SJCRH30 (cell line): Measurements from ENCODE around the gene RABL3. TPM values are rescaled to one million over a fixed set of nuclear protein-coding genes. Genes with fewer than 3 reads are reported as not detected.
"Not testable (repeated sequence)": the region's sequence is repeated elsewhere in the genome, so short reads cannot be mapped to it uniquely, and the experiment has no call there.

Source experiments
- DNase-seq, 2 experiments: peaks; one replicate each; pipeline ENCODE4 v3.0.0-alpha.2; 2015 to 2020
- H3K27ac ChIP-seq: fragments of 250-450 bp; sonication (Bioruptor Pico); 2 replicates; pipeline ENCODE4 v1.5.1; 2020; ENCODE audit warnings: mild to moderate bottlenecking, moderate library complexity
- H3K27me3 ChIP-seq: fragments of 250-450 bp; sonication (Bioruptor Pico); 2 replicates; pipeline ENCODE4 v1.5.1; 2020; ENCODE audit warnings: mild to moderate bottlenecking, moderate library complexity
- H3K36me3 ChIP-seq: fragments of 250-450 bp; sonication (Bioruptor Pico); 2 replicates; pipeline ENCODE4 v1.5.1; 2020; ENCODE audit warnings: mild to moderate bottlenecking, moderate library complexity
- H3K4me1 ChIP-seq: fragments of 250-450 bp; sonication (Bioruptor Pico); 2 replicates; pipeline ENCODE4 v1.5.1; 2020; ENCODE audit warnings: mild to moderate bottlenecking, moderate library complexity
- H3K4me3 ChIP-seq: fragments of 250-450 bp; sonication (Bioruptor Pico); 2 replicates; pipeline ENCODE4 v1.5.1; 2020; ENCODE audit warnings: mild to moderate bottlenecking, moderate library complexity
- H3K9me3 ChIP-seq: fragments of 250-450 bp; sonication (Bioruptor Pico); replicated peaks from 2 replicates; pipeline ENCODE4 v1.5.1; 2020; ENCODE audit warnings: mild to moderate bottlenecking, moderate library complexity
- total RNA-seq: library from RNA; depleted of rRNA; stranded (reverse); fragments of >200 nt; shearing (Covaris generic); gene quantifications from 2 replicates; pipeline ENCODE4 v1.2.3, GENCODE V29; 2014

The RABL3 gene
- total RNA-seq, 1 experiment from 2014 or later: 19.7 TPM

DNA sequence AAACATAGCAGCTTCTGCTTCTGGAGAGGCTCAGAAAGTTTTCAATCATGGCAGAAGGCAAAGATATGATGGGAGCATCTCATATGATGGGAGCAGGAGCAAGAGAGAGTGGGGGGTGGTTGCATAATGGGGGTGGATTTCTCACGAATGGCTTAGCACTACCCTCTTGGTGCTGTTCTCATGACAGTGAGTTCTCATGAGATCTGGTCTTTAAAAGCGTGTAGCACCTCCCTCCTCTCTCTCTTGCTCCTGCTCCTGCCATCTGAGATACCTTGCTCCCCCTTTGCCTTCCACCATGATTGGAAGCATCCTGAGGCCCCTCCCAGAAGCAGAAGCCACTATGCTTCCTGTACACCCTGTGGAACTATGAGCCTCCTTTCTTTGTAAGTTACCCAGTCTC, 82.5 kb downstream of the RABL3 start:
- Histone ChIP-seq H3K9me3 (no peaks in the 10 kb centered on the region), H3K27ac (no peak overlapping the region), H3K4me1 (no peaks in the 10 kb centered on the region), H3K4me3 (no peak overlapping the region), H3K36me3 (no peaks in the 10 kb centered on the region), H3K27me3 (no peaks in the 10 kb centered on the region)
- DNase-seq: no peak

DNA sequence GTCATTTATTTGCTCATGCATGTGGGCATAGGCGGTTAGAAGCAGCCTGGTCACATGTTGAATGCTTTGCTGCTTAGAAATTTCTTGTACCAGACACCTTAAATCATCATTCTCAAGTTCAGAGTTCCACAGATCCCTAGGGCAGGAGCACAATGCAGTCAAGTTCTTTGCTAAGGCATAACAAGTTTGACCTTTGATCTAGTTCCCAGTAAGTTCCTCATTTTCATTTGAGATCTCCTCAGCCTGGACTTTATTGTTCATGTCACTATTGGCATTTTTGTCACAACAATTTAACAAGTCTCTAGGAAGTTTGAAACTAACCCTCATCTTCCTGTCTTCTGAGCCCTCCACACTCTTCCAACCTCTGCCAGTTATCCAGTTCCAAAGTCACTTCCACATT, 83.0 kb downstream of the RABL3 start:
- H3K36me3 ChIP-seq: no peaks in the 10 kb centered on the region
- no peak for DNase-seq
- H3K9me3 ChIP-seq: no peaks in the 10 kb centered on the region
- H3K4me1 ChIP-seq: no peaks in the 10 kb centered on the region
- H3K27me3 ChIP-seq: no peaks in the 10 kb centered on the region
- no peak overlapping the region for H3K4me3 ChIP-seq
- H3K27ac ChIP-seq: no peak overlapping the region

DNA sequence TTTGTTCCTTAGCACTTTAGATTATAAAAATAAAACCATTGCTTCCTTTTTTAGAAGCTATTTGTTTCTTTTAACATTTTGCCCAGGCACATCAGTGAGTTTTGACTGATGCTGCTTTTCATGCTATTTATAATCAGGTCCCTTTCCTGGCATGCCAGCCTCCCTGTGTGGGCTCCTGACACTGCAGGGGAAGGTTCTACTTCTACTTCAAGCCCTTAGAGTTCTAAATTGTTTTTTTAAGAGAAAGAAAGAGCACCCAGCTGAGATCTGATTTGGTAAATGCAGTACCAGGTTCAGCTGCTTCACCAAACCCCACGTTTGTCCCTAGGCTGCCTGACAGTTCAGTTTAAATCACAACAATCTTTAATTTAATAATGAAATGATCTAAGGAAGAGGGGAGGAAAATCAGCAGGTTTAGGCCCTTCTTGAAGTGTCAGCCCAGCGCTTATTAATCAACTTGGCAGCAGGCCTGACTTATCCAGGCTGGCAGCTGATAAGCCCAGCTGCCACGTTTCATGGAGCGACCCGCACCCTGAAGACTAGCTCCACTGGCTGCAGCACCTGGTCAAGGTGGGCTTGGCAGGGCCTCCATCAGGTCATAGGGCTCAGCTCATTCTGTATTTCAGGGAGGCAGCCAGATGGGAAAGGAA, 89.3 kb downstream of the RABL3 start:
- no peak for DNase-seq
- Histone ChIP-seq H3K27ac (no peak overlapping the region), H3K4me1 (no peaks in the 10 kb centered on the region), H3K4me3 (no peak overlapping the region), H3K36me3 (no peaks in the 10 kb centered on the region), H3K9me3 (no peaks in the 10 kb centered on the region), H3K27me3 (no peaks in the 10 kb centered on the region)

DNA sequence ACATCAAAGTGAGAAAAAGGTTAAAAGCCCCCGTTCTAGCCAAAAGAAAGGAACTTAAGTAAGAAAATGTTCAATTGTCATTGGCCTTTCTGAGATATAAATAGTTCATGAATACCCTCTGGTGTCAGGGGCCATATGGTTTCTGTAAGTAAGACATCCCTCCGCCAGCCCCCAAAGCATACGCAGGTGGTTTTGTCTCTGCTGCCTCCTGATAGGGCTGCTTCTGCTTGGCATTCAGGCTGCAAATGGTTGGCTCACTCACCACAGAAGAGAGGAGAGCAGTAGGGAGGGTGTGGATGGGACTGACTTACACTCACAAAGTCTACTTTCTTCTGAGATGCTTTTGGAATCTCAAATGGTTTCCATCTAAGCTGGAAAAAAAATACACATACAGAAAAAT, 90.0 kb downstream of the RABL3 start:
- Histone ChIP-seq H3K9me3 (no peaks in the 10 kb centered on the region), H3K27ac (no peak overlapping the region), H3K4me1 (no peaks in the 10 kb centered on the region), H3K36me3 (no peaks in the 10 kb centered on the region), H3K4me3 (no peak overlapping the region), H3K27me3 (no peaks in the 10 kb centered on the region)
- DNase-seq: no peak

DNA sequence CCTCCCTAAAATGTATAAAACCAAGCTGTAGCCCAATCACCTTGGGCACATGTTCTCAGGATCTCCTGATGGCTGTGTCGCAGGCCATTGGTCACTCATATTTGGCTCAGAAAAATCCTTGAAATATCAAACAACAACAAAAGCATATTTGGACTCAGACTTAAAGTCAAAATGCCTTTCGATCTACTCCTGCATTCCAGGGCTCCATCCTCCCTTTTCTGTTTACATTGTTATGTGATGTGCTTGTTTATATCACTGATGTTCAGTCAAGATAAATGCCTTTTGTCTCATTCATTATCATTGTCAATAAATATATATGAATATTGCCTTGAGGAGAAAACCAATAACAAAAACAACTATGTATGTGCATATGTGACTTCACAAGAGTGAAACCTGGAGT, 92.0 kb downstream of the RABL3 start:
- H3K27ac ChIP-seq: no peak overlapping the region
- no peak overlapping the region for H3K4me3 ChIP-seq
- no peaks in the 10 kb centered on the region for H3K9me3 ChIP-seq
- no peaks in the 10 kb centered on the region for H3K36me3 ChIP-seq
- H3K4me1 ChIP-seq: no peaks in the 10 kb centered on the region
- H3K27me3 ChIP-seq: no peaks in the 10 kb centered on the region
- no peak for DNase-seq

DNA sequence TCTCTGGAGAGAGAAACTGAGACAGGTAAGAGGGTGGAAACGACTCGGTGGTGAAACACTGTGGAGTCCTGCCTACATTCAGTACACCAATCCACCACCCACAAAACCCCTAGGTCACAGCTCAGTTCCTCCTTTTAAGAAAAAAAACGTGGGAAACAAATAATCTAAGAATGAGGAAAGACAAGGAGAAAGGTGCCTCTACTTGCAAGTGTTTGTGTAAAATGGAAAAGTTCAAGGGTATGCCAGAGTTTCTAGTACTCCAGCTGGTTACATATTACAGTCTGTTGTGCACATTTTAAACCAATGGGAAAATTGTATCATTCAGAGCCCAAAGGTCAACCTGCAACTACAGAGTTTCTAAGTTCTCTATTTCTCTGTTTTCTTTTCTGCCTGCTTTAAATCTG, 92.5 kb downstream of the RABL3 start:
- no peaks in the 10 kb centered on the region for H3K27me3 ChIP-seq
- DNase-seq: no peak
- no peaks in the 10 kb centered on the region for H3K36me3 ChIP-seq
- H3K9me3 ChIP-seq: no peaks in the 10 kb centered on the region
- no peaks in the 10 kb centered on the region for H3K4me1 ChIP-seq
- no peak overlapping the region for H3K27ac ChIP-seq
- H3K4me3 ChIP-seq: no peak overlapping the region

DNA sequence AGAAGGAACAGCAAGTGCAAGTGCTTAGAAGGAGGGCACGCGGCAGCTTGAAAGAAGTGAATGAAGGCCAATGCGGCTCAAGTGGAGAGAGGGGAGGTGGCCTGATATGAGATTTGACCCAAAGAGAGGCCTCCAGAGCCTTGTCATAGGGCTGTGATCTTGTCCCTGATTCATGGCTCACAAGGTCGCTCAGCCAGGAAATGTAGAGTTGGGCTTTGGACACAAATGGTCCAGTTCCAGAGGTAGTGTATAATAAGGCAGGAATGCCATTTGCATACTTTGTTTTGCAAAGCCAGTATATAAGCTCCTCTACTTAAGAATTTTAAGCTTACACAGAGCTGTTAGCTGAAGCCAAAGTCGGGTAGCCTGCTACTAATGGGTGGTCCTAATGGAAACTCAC, 94.0 kb downstream of the RABL3 start:
- Histone ChIP-seq H3K27ac (no peak overlapping the region), H3K27me3 (no peaks in the 10 kb centered on the region), H3K4me1 (no peaks in the 10 kb centered on the region), H3K4me3 (no peak overlapping the region), H3K36me3 (no peaks in the 10 kb centered on the region), H3K9me3 (no peaks in the 10 kb centered on the region)
- no peak for DNase-seq

DNA sequence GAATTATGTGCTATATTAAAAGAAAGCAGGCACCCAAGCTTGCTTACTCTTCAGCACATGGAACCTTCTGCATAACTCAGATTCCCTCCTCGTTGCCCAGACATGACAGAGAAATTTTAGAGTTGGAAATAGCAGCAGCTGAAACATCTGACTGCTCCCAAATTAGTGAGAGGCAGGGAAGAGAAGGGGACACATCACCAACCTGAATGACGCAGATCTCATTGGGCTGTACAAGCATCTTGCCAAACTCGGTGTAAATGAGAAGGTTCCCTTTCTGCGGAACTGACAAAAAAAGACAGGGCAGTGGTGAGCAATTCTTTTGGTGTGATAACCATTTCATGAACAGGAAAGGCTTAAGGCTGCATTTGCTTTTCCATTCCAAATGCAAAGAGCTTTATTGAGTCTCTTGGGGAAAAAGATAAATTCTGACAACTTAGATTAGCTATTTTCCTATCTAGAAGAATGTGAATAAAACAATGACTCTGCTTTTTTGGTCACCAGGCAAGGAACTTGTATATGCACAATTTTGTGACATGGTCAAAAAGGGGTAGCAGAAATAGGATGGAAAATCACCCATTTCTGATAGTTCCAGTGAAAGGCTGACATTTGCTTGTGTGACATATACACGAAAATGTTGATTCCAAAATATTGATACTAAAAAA, 95.4 kb downstream of the RABL3 start:
- Histone ChIP-seq H3K4me3 (no peak overlapping the region), H3K27me3 (no peaks in the 10 kb centered on the region), H3K27ac (no peak overlapping the region), H3K36me3 (no peaks in the 10 kb centered on the region), H3K4me1 (no peaks in the 10 kb centered on the region), H3K9me3 (no peaks in the 10 kb centered on the region)
- DNase-seq: no peak

DNA sequence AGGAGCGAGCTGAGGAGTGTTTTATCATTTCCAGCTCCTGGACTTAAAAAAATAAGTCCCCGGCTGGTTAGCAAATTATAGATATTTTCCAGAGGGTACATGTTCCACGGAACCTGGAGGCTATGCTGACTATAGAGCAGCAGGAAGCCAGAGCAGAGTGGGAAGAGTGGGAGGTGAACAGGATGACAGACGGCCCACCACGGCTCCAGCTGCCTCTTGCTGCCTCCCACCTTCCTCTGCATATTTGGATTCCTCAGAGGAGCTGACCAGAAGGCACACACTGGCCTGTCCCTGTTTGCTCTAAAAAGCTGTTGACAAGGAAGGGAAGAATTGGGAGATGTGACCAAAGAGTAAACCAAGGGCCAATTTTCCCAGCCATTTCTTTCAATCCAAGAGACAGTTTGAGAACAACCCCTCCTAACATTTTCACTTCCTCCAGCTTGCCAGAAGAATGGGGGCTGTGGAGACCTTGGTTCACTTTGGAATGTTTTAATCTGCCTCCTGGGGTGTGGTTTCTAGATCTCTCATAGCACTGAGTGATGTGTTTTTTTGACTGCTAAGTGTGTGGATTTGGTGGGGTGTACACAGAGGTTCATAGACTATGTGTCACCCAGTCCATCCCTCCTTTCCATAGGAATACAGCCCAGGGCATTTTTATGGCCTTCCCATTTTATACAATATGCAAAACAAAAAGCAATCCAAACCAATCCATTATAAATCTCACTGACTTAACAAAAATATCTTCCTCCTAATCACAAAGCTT, 97.1 kb downstream of the RABL3 start:
- H3K4me1 ChIP-seq: no peaks in the 10 kb centered on the region
- H3K9me3 ChIP-seq: no peaks in the 10 kb centered on the region
- peak in 1 of 2 experiments; percentile 8 for DNase-seq
- no peak overlapping the region for H3K27ac ChIP-seq
- no peaks in the 10 kb centered on the region for H3K36me3 ChIP-seq
- H3K4me3 ChIP-seq: no peak overlapping the region
- no peaks in the 10 kb centered on the region for H3K27me3 ChIP-seq

DNA sequence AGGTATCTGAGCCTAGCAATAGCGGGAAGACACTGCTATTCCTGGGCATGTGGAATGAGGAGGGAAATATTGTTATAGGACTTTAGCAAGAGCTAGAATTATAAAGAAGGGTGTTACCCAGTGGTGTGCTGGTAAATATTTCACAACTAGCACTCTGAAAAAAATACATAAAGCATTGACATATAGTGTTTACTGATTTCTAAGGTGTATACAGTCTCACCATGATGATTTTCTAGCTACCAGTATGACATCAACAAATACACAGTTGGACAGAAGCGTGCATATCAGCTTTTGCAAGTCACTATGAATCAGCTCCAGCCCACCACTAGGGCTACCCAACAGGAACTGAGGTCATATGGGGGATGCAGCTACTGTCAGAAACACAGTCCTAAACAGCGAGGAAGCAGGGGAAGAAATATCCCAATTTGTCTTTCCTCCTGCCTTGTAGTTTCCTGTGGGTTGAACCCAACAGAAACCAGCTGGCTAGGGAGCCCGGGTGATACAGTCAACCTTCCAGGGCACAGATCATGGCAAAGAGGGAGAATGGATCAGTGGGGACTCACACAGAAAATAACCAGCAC, 99.9 kb downstream of the RABL3 start:
- Histone ChIP-seq H3K4me3 (no peak overlapping the region), H3K27ac (no peak overlapping the region), H3K4me1 (no peaks in the 10 kb centered on the region), H3K27me3 (no peaks in the 10 kb centered on the region), H3K36me3 (no peaks in the 10 kb centered on the region), H3K9me3 (no peaks in the 10 kb centered on the region)
- no peak for DNase-seq

DNA sequence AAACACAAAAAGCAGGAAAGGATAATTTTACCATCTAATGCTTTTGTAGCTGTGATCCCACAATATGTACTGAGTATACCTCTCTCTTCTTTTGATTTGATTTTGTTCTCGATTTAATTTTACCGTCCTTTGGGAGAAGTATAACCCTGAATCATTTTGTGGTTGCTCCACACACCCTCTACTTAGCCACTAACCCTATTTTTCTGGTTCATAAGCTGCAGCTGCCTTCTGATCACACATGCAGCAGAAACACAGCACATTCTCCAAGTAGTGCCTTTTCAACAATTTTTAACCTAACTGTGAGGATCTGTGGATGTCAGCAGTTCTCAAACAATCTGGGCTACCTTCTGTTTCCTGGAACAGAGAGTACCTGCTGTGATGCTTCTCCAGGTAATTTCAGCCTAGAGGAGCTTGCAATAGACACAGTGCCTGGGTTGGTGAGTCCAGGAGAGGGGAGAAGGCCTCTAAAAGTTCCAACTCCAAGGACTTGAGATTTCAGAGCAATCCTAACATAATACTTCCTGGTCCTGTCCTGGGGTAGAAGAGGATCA, 100.5 kb downstream of the RABL3 start:
- no peaks in the 10 kb centered on the region for H3K4me1 ChIP-seq
- no peaks in the 10 kb centered on the region for H3K9me3 ChIP-seq
- H3K27me3 ChIP-seq: no peaks in the 10 kb centered on the region
- no peak for DNase-seq
- H3K4me3 ChIP-seq: no peak overlapping the region
- no peaks in the 10 kb centered on the region for H3K36me3 ChIP-seq
- H3K27ac ChIP-seq: no peak overlapping the region

DNA sequence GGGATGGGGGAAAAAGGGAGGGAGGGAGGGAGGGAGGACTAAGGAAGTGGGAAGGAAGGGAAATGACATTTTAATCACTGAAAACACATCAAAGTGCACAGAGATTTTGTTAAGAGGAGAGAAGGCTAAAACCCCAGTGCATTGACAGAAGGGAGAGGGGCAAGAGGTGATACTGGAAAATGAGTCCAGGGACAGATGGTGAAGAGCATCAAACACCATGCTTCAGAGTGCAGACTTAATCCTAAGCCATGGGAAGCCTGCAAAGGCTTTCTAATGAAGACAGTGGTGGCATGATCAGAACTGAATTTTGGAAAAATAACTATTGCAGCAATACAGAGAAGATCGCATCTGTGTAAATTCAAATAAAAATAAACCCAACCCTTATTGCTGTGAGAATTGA, 102.1 kb downstream of the RABL3 start:
- H3K4me1 ChIP-seq: no peaks in the 10 kb centered on the region
- no peak overlapping the region for H3K27ac ChIP-seq
- DNase-seq: no peak
- H3K4me3 ChIP-seq: no peak overlapping the region
- no peaks in the 10 kb centered on the region for H3K27me3 ChIP-seq
- H3K9me3 ChIP-seq: no peaks in the 10 kb centered on the region
- H3K36me3 ChIP-seq: no peaks in the 10 kb centered on the region

DNA sequence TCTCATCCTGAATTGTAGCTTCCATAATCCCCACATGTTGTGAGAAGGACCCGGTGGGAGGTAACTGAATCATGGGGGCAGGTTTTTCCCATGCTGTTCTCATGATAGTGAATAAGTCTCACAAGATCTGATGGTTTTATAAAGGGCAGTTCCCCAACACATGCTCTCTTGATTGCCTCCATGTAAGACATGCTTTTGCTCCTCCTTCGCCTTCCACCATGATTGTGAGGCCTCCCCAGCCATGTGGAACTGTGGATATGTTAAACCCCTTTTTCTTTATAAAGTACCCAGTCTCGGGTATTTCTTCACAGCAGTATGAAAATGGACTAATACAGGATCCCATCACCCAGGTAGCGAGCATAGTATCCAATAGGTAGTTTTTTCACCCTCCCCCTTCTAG, 103.5 kb downstream of the RABL3 start:
- not testable (repeated sequence) for H3K36me3 ChIP-seq, H3K27me3 ChIP-seq, DNase-seq, H3K4me1 ChIP-seq, H3K9me3 ChIP-seq, H3K4me3 ChIP-seq, H3K27ac ChIP-seq

DNA sequence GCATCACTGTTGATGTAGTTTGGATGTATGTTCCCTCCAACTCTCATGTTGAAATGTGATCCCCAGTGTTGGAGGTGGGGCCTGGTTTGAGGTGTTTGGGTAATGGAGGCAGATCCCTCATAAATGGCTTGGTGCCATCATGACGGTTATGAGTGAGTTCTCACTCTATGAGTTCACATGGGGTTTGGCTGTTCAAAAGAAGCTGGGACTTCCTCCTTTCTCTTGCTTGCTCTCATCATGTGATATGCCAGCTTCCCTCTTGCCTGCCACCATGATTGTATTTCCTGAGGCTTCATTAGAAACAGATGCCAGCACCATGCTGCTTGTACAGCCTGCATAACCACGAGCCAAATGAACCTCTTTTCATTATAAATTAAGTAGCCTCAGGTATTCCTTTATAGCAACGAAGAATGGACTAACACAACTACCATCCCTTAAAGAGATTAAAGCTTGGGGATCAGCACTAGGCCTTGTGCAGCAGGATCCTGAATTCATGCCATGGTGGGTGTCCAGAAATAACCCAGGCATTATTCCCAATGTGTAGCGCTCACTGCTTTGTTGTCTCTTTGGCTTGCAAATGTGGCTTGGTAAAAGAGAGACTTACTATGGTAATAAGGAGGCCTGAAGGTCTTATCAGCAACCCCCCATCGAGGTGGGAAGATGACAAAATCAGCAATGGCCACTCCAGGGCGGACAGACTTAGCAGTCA, 104.3 kb downstream of the RABL3 start:
- no peak overlapping the region for H3K4me3 ChIP-seq
- peak in 1 of 2 experiments; percentile 10 for DNase-seq
- H3K27me3 ChIP-seq: no peaks in the 10 kb centered on the region
- no peaks in the 10 kb centered on the region for H3K36me3 ChIP-seq
- no peaks in the 10 kb centered on the region for H3K4me1 ChIP-seq
- H3K27ac ChIP-seq: no peak overlapping the region
- no peaks in the 10 kb centered on the region for H3K9me3 ChIP-seq
